IPS-20b (cell line): ENCODE data around the gene CADPS2.

Source experiments
- H3K27ac ChIP-seq: one replicate; pipeline ENCODE4 v1.5.1; 2013; ENCODE audit warnings: low read length
- H3K27me3 ChIP-seq: 2 replicates; pipeline ENCODE4 v1.6.1; 2013; ENCODE audit warnings: mild to moderate bottlenecking, low read length, inconsistent platforms; ENCODE audit not compliant: insufficient read depth
- H3K36me3 ChIP-seq: 2 replicates; pipeline ENCODE4 v1.6.1; 2013; ENCODE audit warnings: low read depth, mild to moderate bottlenecking, inconsistent platforms, low read length, moderate library complexity; ENCODE audit not compliant: insufficient read depth
- H3K4me1 ChIP-seq: 2 replicates; pipeline ENCODE4 v1.6.1; 2013; ENCODE audit warnings: mild to moderate bottlenecking, control low read depth, inconsistent platforms, low read length, moderate library complexity; ENCODE audit not compliant: insufficient read depth
- H3K4me3 ChIP-seq: 2 replicates; pipeline ENCODE4 v1.5.1; 2013; ENCODE audit warnings: mild to moderate bottlenecking, low read length, inconsistent platforms
- H3K9ac ChIP-seq: 2 replicates; pipeline ENCODE4 v1.6.1; 2013; ENCODE audit warnings: low read depth, mild to moderate bottlenecking, inconsistent platforms, low read length, moderate library complexity
- H3K9me3 ChIP-seq: 2 replicates; pipeline ENCODE4 v1.6.1; 2013; ENCODE audit warnings: mild to moderate bottlenecking, low read depth, low read length, inconsistent platforms; ENCODE audit not compliant: insufficient read depth

The CADPS2 gene

DNA sequence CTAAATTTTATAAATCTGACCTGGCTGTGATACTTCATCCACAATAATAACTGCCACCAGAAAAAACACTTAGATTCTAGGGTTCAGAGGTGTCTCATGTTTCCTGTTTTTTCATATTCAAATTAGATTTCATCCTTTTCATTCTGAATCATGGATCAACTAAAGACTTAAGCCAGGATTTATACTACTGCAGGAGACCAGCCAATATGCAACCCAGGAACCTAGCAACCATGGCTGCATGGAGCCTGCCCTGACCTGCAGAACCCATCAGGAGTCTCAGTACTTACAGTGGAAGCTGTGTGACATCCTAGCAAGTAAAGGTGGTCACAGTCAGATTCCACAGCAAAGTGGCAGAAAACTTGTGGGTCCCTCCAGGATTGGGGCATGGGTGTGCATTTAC, 143.0 kb downstream of the CADPS2 start:
- H3K9me3 ChIP-seq, result no peaks in the 10 kb centered on the region
- no peak overlapping the region for H3K9ac ChIP-seq
- peaks cover 46% of the 10 kb centered on the region for H3K4me1 ChIP-seq
- no peak overlapping the region for H3K4me3 ChIP-seq
- no peak overlapping the region for H3K27ac ChIP-seq
- H3K27me3 ChIP-seq, result no peaks in the 10 kb centered on the region
- H3K36me3 ChIP-seq, result no peaks in the 10 kb centered on the region

DNA sequence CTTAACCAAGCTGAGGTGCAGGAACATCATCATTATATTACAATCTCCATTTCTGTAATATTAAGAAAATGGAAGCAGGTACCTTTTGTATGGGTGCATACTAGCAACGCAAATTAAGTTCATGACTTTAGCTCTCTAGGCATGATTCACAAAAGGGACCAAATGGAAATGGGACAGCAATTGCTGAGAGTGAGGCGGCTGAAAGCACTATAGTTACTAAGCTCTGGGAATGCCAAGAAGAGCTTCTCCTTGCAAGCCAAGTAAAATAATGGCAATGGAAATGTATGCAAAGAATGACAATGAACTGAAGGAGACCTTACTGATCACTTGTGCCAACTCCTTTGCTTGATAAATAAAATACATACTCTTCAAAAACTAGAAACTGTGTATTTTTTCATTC, 147.3 kb downstream of the CADPS2 start:
- H3K27ac ChIP-seq, result no peak overlapping the region
- H3K27me3 ChIP-seq, result no peaks in the 10 kb centered on the region
- no peaks in the 10 kb centered on the region for H3K9me3 ChIP-seq
- no peaks in the 10 kb centered on the region for H3K36me3 ChIP-seq
- peaks cover 58% of the 10 kb centered on the region for H3K4me1 ChIP-seq
- no peak overlapping the region for H3K4me3 ChIP-seq
- H3K9ac ChIP-seq, result no peak overlapping the region; the same call in 1 of the 2 replicates

DNA sequence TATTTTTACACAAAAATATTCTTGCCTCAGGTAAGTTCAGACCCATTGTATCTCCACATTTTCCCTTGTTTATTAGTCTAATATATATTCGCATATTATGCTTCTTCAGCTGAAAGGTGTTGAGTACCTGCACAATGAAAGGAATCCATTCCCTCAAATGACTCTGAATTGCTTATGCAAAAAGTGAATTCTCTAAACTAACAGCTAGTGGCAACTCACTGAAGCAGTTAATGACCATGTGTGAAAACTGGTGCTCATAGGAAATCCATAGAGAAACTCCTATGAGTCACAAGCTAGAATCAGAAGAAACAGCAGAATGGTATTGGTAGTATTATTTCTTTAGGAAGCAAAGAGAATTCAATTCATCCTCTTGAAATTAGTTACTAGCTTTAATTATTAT, 150.1 kb downstream of the CADPS2 start:
- no peaks in the 10 kb centered on the region for H3K27me3 ChIP-seq
- peak overlapping the region; percentile 21 for H3K27ac ChIP-seq
- H3K9me3 ChIP-seq, result no peaks in the 10 kb centered on the region; the same call in 1 of the 2 replicates
- H3K9ac ChIP-seq, result peak overlapping the region; percentile 58; the same call in 1 of the 2 replicates
- H3K4me3 ChIP-seq, result peak overlapping the region; percentile 41; the same call in 1 of the 2 replicates
- no peaks in the 10 kb centered on the region for H3K36me3 ChIP-seq
- peaks cover 54% of the 10 kb centered on the region for H3K4me1 ChIP-seq

DNA sequence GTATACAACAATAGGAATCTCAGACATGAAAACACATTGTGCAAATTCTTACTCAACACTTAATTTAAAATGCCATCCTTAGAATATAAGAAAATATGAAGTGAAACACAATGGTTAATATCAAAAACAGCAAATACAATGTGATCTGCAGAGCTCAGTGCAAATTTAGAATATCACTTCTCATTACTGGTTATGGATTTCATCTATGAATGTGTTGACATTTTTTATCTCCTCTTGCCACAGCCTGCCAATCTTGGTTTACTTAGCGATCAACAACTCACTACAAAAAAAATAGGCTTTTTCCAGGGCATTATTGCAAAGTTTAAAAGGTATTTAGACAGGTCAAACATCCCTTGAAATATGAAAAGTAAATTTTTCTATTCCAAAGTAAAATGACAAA, 158.5 kb downstream of the CADPS2 start:
- Histone ChIP-seq H3K27me3 (no peaks in the 10 kb centered on the region), H3K9me3 (no peaks in the 10 kb centered on the region), H3K4me1 (peaks cover 4% of the 10 kb centered on the region; the same call in 1 of the 2 replicates), H3K4me3 (no peak overlapping the region), H3K9ac (no peak overlapping the region), H3K27ac (no peak overlapping the region), H3K36me3 (no peaks in the 10 kb centered on the region)

DNA sequence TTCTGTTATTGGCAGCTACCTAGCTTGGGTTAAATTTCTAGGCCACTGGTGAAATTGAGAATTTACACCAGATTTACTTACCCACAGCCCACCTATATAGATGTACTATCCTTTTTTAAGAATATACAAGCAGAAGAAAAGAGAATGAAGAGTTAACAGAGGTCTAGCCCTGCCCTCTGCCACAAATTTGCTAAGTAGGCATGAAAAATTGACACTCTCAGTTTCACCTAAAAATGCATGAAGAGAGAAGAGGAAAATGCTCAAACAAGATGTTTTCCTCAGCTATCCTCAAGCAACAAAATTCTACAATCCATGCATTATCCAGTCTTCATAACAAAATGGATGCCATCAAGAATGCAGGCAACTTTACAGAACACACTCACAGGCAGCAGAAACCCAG, 158.9 kb downstream of the CADPS2 start:
- Histone ChIP-seq H3K9ac (no peak overlapping the region), H3K36me3 (no peaks in the 10 kb centered on the region), H3K4me3 (no peak overlapping the region), H3K27me3 (no peaks in the 10 kb centered on the region), H3K27ac (no peak overlapping the region), H3K4me1 (peaks cover 4% of the 10 kb centered on the region; the same call in 1 of the 2 replicates), H3K9me3 (no peaks in the 10 kb centered on the region)

DNA sequence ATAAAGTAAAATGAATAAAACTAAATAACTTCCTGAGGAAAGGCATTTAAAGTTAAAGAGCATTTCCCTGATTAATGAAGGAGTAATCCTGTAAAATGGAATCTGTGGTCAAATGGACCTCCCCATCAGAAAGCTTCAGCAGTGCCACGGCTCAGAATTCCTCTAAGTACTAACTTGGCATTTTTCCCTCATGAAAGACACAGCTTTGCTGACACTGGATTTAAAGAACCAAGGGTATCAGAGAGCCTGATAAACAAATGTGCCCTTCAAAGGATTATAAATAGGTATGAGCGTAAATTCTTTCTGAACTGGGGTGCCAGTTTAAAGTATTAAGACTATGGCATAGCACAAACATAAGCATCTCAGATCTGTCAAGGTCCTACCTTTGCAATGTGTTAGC, 159.4 kb downstream of the CADPS2 start:
- no peak overlapping the region for H3K4me3 ChIP-seq
- H3K9me3 ChIP-seq, result no peaks in the 10 kb centered on the region
- no peaks in the 10 kb centered on the region for H3K36me3 ChIP-seq
- H3K27ac ChIP-seq, result no peak overlapping the region
- H3K9ac ChIP-seq, result no peak overlapping the region
- peaks cover 4% of the 10 kb centered on the region; the same call in 1 of the 2 replicates for H3K4me1 ChIP-seq
- no peaks in the 10 kb centered on the region for H3K27me3 ChIP-seq

DNA sequence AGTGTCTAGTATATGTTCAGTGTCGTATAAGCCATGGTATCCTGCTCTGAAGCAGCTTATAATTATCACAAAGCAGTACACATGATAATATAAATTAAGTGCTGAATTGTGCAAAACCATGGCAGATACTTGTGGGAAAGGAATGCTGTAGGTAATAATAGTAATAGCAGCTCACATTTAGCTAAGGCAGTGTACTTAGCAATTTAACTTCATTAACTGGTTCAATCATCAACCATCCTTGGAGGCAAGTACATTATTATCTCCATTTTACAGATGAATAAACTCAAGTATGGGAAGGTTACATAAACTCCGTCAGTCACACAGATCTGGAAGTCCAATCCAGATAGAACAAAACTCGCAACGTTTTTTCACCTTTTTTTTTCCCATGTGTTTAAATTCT, 161.9 kb downstream of the CADPS2 start:
- no peaks in the 10 kb centered on the region for H3K9me3 ChIP-seq
- no peaks in the 10 kb centered on the region for H3K4me1 ChIP-seq
- no peak overlapping the region for H3K27ac ChIP-seq
- H3K27me3 ChIP-seq, result no peaks in the 10 kb centered on the region
- no peak overlapping the region for H3K4me3 ChIP-seq
- H3K36me3 ChIP-seq, result no peaks in the 10 kb centered on the region
- H3K9ac ChIP-seq, result no peak overlapping the region

DNA sequence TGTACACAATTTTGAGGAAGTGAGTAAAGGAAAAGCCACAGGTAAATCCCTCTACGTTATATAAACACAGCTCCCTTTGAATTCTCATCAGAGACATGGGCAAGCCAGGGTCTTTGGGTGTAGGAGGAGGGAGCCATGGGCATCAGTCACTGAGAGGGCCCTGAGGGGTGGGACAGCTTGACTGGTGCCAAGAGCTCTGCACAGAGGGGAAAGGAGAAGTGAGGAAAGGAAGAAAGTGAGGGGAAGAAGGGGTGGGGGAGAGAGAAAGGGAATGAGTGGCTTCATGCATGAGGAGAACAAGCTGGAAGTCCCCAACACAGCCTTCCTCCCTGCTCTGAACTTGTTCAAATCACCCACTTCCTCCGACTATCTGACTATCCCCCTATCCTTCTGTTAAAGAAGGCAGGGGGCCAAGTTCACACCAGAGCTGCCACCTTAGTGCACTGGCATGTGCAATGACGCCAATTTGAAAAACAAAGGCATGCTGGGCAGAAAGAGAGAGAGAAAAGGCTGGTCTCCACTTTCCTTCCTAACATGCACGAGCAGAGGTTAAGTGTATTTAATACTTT, 167.2 kb downstream of the CADPS2 start:
- H3K9me3 ChIP-seq, result no peaks in the 10 kb centered on the region
- no peak overlapping the region for H3K9ac ChIP-seq
- H3K4me1 ChIP-seq, result 0 out of 2 replicates have a peak, but pooled peaks cover 4% of the 10 kb centered on the region
- H3K27ac ChIP-seq, result no peak overlapping the region
- H3K27me3 ChIP-seq, result no peaks in the 10 kb centered on the region
- no peaks in the 10 kb centered on the region for H3K36me3 ChIP-seq
- no peak overlapping the region for H3K4me3 ChIP-seq

DNA sequence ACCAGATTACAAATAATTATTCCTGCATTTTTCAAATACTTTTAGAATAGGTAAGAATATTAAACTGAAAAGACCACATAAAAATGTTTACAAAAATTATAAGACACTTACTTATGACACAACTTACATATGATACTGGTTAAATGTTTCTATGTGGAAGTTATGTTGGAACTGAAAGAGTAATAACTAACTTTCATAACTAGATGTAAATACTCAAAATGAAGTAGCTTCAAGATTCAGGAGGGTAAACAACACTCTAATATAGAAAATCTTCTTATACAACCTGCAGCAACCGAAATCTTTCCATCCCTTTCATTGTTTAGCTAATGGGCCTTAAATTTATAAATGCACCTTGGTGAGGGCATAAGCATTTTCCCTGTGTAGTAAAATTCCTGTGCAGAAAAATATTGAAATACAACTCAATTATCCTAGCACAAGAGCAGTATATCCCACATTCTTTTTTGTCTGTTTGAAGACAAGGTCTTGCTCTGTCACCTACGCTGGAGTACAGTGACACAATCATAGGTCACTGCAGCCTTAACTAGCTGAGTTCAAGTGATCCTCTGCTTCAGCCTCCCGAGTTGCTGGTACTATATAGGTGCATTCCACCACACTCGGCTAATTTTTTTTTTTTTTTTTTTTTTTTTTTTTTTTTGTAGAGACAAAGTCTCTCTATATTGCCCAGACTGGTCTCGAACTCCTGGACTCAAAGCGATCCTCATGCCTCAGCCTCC, 168.7 kb downstream of the CADPS2 start:
- Histone ChIP-seq H3K9ac (no peak overlapping the region), H3K36me3 (no peaks in the 10 kb centered on the region), H3K4me3 (no peak overlapping the region), H3K9me3 (no peaks in the 10 kb centered on the region), H3K4me1 (0 out of 2 replicates have a peak, but pooled peaks cover 4% of the 10 kb centered on the region), H3K27ac (no peak overlapping the region), H3K27me3 (no peaks in the 10 kb centered on the region)

DNA sequence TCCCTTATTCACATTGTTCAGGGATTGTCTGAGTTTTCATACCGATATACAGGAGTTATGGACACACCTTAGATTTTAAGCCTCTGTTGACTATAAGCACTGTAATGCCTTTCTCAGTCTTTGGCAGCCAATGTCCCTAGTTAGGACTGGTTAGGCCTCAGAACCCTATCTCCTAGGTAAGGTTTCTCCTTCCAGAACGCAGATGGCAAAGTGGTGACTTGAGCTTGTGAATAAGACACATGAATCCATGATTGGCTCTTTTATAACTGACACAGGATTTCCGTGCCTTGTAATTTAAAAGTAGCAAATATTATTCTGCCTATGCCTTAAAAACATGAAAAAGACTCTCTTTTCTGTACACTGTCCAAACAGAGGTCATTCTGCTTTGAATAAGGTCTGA, 171.1 kb downstream of the CADPS2 start:
- Histone ChIP-seq H3K27me3 (no peaks in the 10 kb centered on the region), H3K9ac (no peak overlapping the region), H3K4me3 (no peak overlapping the region), H3K4me1 (0 out of 2 replicates have a peak, but pooled peaks cover 4% of the 10 kb centered on the region), H3K9me3 (no peaks in the 10 kb centered on the region), H3K27ac (no peak overlapping the region), H3K36me3 (no peaks in the 10 kb centered on the region)

DNA sequence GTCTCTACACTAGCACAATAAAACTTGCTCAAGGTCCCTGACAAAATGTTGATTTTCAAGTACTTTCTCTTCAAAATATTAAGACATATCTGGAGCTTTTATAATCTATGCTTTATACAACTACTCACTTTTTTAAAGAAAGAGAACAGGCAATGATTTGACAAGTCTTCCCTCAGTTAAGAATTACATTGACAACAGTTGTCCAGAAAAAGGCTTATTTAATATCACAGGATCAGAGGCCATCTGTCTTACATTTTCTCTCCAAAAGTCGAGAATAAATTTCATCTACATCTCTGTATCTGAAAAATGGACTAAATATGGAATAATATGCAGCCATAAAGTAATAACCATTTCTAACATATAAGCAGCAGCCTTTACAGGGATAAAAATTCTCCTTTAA, 175.3 kb downstream of the CADPS2 start:
- Histone ChIP-seq H3K27me3 (no peaks in the 10 kb centered on the region), H3K4me3 (no peak overlapping the region), H3K9me3 (no peaks in the 10 kb centered on the region), H3K27ac (no peak overlapping the region), H3K4me1 (no peaks in the 10 kb centered on the region), H3K9ac (no peak overlapping the region), H3K36me3 (no peaks in the 10 kb centered on the region)

DNA sequence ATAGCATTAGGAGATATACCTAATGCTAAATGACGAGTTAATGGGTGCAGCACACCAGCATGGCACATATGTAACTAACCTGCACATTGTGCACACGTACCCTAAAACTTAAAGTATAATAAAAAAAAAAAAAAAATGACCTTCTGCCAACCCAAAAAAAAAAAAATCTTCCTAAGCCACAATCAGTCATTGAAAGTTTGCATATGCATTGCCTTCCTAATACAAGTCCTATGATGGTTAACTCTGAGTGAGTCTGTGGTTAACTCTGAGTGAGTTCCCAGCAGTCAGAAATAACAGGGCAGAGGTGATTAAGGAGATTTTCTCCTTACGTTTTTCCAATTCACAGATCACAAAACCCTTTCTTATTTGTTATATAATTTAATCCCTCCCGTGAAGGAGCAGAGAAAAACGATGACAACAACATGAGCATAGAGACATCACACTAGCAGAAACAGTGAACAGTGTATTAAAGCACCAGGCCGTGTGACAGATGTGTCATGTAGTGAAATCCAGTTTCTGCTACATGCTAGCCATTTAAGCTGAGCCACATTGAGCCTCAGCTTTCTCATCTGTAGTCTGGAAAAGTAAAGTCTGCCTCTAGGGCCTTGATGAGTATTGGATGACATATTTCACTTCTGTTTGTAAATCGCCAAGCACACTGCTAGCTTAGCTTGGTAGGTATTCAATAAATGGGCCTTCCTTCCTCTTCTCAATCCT, 176.2 kb downstream of the CADPS2 start:
- Histone ChIP-seq H3K27me3 (no peaks in the 10 kb centered on the region), H3K9ac (no peak overlapping the region), H3K36me3 (no peaks in the 10 kb centered on the region), H3K4me1 (no peaks in the 10 kb centered on the region), H3K27ac (no peak overlapping the region), H3K4me3 (no peak overlapping the region), H3K9me3 (no peaks in the 10 kb centered on the region)
